ENCODE data around the gene AKR1D1.

- TF ChIP-seq, protein P1, sequence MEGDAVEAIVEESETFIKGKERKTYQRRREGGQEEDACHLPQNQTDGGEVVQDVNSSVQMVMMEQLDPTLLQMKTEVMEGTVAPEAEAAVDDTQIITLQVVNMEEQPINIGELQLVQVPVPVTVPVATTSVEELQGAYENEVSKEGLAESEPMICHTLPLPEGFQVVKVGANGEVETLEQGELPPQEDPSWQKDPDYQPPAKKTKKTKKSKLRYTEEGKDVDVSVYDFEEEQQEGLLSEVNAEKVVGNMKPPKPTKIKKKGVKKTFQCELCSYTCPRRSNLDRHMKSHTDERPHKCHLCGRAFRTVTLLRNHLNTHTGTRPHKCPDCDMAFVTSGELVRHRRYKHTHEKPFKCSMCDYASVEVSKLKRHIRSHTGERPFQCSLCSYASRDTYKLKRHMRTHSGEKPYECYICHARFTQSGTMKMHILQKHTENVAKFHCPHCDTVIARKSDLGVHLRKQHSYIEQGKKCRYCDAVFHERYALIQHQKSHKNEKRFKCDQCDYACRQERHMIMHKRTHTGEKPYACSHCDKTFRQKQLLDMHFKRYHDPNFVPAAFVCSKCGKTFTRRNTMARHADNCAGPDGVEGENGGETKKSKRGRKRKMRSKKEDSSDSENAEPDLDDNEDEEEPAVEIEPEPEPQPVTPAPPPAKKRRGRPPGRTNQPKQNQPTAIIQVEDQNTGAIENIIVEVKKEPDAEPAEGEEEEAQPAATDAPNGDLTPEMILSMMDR (IDR thresholded peaks at IDR 0.05; ENCODE audit: low read length), result no peak
- TF ChIP-seq EZH2 (IDR thresholded peaks at IDR 0.05; ENCODE audit: borderline replicate concordance, low read length), result no peak
Observed at GRCh38 chr7:138076196-138076595, at the start of gene AKR1D1.

Data from OCI-LY1 (cell line).